Skeletal muscle tissue (tissue), 4 donors: ENCODE results near the gene PRR35. TPM values are rescaled to one million over a fixed set of nuclear protein-coding genes. Genes with fewer than 3 reads are reported as not detected.

Experiments
- H3K27ac ChIP-seq: one replicate; pipeline ENCODE4 v1.7.0; 2013; ENCODE audit warnings: mild to moderate bottlenecking, low read depth, low read length, inconsistent platforms
- H3K27me3 ChIP-seq, 3 donors: one replicate each; pipeline ENCODE4 v1.7.0; 2013; ENCODE audit warnings: low read length in 3 of 3; ENCODE audit not compliant: control insufficient read depth in 3 of 3, insufficient read depth in 3 of 3
- H3K36me3 ChIP-seq, 3 donors: one replicate each; pipeline ENCODE4 v1.7.0; 2013; ENCODE audit warnings: low read length in 3 of 3; ENCODE audit not compliant: control insufficient read depth in 3 of 3, insufficient read depth in 3 of 3
- H3K4me1 ChIP-seq, 3 donors: one replicate each; pipeline ENCODE4 v1.7.0; 2013; ENCODE audit warnings: low read length in 3 of 3, mild to moderate bottlenecking in 3 of 3; ENCODE audit not compliant: control insufficient read depth in 3 of 3, insufficient read depth in 3 of 3
- H3K4me3 ChIP-seq, 3 donors: one replicate each; pipeline ENCODE4 v1.7.0; 2013; ENCODE audit warnings: low read length in 3 of 3
- H3K9ac ChIP-seq, 3 donors: one replicate each; pipeline ENCODE4 v1.7.0; 2013; ENCODE audit warnings: low read length in 3 of 3, mild to moderate bottlenecking in 3 of 3, moderate library complexity in 2 of 3, low read depth in 1 of 3
- H3K9me3 ChIP-seq, 3 donors: one replicate each; pipeline ENCODE4 v1.7.0; 2013; ENCODE audit warnings: low read length in 3 of 3; ENCODE audit not compliant: control insufficient read depth in 3 of 3
- total RNA-seq: library from RNA; depleted of rRNA; stranded (reverse); fragments of >200 nt; gene quantifications from one replicate; pipeline ENCODE4 v1.2.3, GENCODE V29; 2014
- donor health status: Osteomylitis.

PRR35 gene
- total RNA-seq, 1 donor from 2014 or later, result not detected

DNA sequence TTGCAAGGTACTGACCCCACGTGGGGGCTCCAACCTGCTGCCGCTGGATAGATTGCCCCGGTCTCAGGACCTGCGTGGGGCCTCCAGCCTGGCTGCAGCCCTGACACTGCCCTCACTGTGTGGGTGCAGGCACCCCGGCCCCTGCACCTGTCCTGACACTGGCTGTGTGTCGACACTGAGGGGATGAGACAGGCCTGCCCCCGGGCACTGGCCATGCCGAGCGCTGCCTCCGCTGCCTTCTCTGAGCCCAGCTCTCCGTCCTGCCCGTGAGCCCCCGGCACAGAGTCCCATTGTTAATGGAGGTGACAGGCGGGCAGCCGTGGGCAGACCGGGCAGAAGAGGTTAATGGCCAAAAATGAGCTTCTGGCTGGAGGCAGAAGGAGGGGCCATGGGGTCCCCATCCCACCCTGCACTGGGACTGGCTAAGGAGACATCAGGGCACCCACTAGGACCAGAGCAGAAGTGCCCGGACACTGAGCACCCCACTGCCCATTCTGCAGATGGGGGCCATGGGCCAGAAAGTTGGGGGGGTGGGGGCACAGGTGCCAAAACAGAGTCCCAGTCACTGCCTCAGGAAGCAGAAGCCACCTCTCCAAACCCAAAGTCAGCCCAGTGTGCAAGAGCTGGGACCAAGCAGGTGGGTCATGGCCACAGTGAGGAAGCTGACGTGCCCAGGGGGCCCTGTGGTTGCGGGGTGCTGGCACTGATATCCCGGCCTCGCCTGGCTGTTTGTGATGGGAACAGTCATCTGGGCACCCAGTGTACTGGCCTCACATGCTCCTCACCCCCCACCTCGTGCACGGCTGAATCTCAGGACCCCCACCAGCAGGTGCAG lies 2.5 kb upstream of the PRR35 start:
- Histone ChIP-seq H3K36me3 (no peaks in the 10 kb centered on the region), H3K27me3 (peaks cover 38 to 49% (median 41%) of the 10 kb centered on the region in 3 donors), H3K9ac (no peak overlapping the region), H3K27ac (no peak overlapping the region), H3K4me3 (no peak overlapping the region), H3K9me3 (no peaks in the 10 kb centered on the region), H3K4me1 (peaks cover 0 to 6% (median 0%) of the 10 kb centered on the region in 3 donors)

DNA sequence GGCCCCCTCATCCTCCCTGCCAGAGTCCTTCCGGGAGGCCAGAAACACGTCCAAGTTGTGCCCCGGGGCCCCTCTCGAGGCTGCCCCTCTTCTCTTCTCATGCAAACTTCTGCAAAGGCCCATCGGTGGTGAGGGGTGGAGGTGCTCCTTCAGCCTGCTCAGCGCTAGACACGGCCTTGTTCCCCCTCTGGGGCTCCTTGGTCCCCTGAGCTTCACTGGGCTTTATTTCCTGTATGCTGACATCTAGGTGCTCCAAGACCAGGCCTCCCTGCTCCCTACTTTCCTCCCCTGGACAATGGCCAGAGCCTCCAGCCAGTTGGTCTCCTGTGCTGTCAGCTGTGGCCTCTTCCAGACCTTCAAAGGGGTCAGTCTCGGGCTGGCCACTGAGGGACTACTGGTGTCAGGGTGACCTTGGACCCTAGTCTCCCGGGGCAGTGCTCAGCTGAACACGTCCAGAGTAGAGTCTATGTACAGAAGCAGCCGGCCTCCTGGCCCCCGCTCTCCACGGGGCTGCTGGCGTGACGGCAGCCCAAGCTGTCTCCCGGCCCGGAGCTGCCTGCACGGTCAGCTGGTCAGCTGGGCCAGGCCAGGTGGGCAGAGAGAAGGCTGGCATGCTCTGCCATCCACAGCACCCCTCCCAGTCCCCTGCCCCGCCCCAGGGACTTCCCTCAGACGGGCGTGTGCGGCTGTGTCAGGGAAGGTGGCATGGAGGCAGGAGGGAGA lies 1.7 kb upstream of the PRR35 start:
- Histone ChIP-seq H3K9ac (no peak overlapping the region), H3K36me3 (no peaks in the 10 kb centered on the region), H3K4me1 (peaks cover 0 to 6% (median 0%) of the 10 kb centered on the region in 3 donors), H3K27ac (no peak overlapping the region), H3K9me3 (no peaks in the 10 kb centered on the region), H3K4me3 (no peak overlapping the region), H3K27me3 (peaks cover 39 to 50% (median 43%) of the 10 kb centered on the region in 3 donors)

DNA sequence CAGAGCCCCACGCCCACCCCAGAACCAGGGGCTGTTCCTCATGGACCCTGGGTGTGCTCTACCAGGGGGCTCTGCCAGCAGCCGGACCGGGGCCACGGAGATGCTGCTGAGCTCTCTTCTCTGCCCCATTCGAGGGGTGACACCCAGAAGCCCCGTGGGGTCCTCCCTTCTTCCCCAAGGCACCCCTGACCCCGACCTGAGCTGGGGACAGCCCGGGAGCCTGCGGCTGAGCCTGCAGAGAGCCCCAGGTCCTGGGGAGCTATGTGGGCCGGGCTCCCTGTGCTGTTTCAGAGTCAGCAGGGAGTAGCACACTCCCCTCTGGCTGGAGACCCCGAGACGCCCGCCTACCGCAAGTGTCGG lies 1.2 kb upstream of the PRR35 start:
- Histone ChIP-seq H3K9me3 (no peaks in the 10 kb centered on the region), H3K9ac (no peak overlapping the region), H3K27ac (no peak overlapping the region), H3K4me1 (peaks cover 0 to 6% (median 0%) of the 10 kb centered on the region in 3 donors), H3K4me3 (no peak overlapping the region), H3K27me3 (peaks cover 39 to 50% (median 43%) of the 10 kb centered on the region in 3 donors), H3K36me3 (no peaks in the 10 kb centered on the region)

DNA sequence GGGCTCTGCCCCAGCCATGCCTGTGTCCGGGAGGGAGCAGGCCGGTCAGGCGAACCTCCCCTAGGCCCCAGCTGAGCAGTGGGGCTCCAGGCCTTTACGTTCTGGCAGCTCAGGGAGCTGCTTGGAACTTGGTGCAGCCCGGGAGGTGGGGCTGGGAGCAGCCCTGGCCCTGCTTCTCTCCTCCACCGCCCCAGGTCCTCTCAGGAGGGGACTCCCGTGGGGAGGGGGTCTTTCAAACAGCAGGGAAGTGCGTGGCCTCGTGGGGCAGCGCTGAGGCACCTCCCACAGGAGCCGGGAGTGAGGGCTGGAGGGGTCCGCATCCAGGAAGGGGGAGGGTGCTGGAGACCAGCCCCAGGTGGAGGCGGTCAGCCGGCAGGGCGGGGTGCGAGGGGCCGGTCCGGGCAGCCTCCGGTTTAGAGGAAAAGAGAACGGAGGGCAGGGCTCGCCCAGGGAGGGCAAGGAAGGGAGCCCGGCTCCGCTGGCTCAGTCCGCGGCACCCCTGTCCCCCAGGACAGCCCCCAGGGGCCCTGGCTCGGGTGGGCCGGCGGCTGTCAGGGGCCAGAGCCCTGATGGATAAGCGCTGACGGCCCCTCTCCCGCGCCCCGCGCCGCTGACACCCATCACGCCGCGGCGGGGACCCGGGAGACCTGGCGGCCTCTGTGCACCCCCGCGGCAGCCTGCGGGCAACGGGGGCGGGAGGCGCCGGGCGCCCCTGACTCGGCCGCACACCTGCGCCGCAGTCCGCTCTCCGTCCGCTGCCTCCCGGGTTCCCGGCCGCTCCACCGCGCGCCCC lies 587 bp upstream of the PRR35 start:
- H3K27me3 ChIP-seq, result peaks cover 39 to 50% (median 43%) of the 10 kb centered on the region in 3 donors
- H3K9me3 ChIP-seq, result no peaks in the 10 kb centered on the region
- H3K36me3 ChIP-seq, result no peaks in the 10 kb centered on the region
- H3K9ac ChIP-seq, result no peak overlapping the region
- peaks cover 0 to 6% (median 0%) of the 10 kb centered on the region in 3 donors for H3K4me1 ChIP-seq
- H3K27ac ChIP-seq, result no peak overlapping the region
- no peak overlapping the region for H3K4me3 ChIP-seq

DNA sequence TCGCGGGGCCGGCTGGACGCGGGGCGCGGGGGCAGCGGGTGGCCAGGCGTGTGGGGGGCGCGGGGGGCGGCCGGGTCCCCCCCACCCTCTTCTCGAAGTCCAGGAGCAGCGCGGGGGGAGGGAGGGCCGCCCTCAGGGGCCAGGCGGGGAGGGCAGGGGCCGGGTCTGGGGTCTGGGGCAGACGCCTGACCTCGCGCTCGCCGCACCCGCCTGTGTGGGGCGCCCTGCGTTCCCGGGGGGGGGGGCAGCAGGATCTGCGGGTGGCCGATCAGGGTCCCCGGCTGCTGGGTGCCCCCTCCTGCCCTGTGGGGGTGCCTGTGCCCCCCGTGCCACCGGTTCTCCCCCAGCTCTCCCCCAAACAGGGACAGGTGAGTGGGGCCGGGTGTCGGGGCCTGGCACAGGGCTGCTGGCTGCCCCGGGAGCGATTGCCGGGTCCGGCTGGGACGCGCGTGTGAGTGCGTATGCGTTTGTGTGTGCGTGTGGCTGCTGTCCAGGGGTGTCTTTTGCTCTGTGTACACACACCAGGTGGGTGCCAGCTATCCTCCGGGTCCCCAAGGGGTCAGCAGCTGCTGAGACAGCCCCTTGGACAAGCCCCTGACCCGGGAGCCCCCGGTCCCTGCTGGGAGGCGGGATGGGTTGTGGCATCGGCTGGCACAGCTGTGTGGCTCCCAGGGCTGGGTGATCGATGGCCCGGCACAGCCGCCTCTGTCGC lies 663 bp downstream of the PRR35 start:
- H3K36me3 ChIP-seq, result no peaks in the 10 kb centered on the region
- H3K27ac ChIP-seq, result no peak overlapping the region
- H3K27me3 ChIP-seq, result peaks cover 39 to 44% (median 43%) of the 10 kb centered on the region in 3 donors
- no peak overlapping the region for H3K9ac ChIP-seq
- peaks cover 0 to 3% (median 2%) of the 10 kb centered on the region in 3 donors for H3K4me1 ChIP-seq
- no peaks in the 10 kb centered on the region for H3K9me3 ChIP-seq
- H3K4me3 ChIP-seq, result no peak overlapping the region

DNA sequence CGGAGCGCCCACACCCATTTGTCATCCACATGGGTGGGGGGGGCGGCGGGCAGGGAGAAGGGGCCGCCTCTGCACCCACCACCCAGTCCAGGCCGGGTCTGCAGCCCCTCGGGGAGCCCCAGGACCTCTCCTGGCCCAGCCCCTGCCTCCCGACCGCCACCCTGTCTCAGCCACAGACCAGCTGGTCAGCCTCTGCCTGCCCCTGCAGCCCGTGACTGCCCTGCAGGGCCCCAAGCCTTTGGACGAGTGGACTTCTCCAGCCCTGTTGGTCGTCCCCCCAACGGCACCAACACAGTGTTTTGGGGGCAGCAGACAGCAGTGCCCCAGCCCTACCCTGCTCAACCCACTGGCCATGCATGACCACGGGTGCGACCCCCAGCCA lies 1.2 kb downstream of the PRR35 start:
- Histone ChIP-seq H3K9me3 (no peaks in the 10 kb centered on the region), H3K4me3 (no peak overlapping the region), H3K27me3 (peaks cover 39 to 44% (median 43%) of the 10 kb centered on the region in 3 donors), H3K9ac (no peak overlapping the region), H3K27ac (no peak overlapping the region), H3K36me3 (no peaks in the 10 kb centered on the region), H3K4me1 (peaks cover 3 to 7% (median 6%) of the 10 kb centered on the region in 3 donors)

DNA sequence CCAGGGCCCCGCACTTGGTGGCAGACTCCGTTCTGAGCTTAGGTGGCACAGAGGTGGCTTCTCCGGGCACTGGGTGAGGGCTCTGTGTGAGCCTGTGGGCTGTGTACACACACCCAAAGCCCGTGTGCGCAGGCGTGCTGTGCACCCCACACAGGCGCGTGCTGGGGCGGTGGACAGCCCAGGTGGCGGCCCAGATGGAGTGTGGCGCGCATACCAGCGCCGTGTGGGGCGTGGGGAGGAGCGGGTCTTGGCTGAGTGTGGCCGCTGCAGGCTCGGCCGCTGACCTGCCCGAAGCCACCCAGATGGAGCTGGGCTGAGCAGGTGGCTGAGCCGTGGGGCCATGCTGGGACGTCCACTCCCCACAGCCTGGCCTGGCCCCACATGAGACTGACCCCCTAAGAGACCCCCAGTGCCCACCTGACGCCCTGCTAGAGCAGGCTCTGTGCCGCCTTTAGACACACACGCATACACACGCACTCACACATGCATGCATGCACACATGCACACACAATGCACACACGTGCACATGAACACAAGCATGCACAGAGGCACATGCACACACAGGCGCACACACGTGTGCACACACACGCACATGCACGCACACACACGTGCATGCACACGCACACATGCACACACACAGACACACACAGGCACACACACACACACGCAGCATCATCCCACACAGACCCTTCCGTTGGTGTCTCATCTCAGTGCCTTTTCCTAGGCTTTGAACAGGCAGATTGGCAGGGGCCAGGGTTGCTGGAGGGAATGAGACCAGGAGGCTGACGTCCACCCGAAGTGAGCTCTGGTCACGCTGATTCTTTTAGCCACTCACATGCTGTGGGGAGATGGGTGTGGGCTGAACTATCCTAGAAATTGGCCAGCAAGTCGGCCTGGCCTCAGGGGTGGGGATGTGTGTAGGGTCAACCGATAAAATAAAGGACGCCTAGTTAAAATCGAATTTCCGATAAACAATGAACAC lies 2.1 kb downstream of the PRR35 start:
- no peak overlapping the region for H3K4me3 ChIP-seq
- H3K9me3 ChIP-seq, result no peaks in the 10 kb centered on the region
- no peaks in the 10 kb centered on the region for H3K36me3 ChIP-seq
- H3K27ac ChIP-seq, result no peak overlapping the region
- no peak overlapping the region for H3K9ac ChIP-seq
- peaks cover 39 to 43% (median 43%) of the 10 kb centered on the region in 3 donors for H3K27me3 ChIP-seq
- peaks cover 10 to 15% (median 11%) of the 10 kb centered on the region in 3 donors for H3K4me1 ChIP-seq

DNA sequence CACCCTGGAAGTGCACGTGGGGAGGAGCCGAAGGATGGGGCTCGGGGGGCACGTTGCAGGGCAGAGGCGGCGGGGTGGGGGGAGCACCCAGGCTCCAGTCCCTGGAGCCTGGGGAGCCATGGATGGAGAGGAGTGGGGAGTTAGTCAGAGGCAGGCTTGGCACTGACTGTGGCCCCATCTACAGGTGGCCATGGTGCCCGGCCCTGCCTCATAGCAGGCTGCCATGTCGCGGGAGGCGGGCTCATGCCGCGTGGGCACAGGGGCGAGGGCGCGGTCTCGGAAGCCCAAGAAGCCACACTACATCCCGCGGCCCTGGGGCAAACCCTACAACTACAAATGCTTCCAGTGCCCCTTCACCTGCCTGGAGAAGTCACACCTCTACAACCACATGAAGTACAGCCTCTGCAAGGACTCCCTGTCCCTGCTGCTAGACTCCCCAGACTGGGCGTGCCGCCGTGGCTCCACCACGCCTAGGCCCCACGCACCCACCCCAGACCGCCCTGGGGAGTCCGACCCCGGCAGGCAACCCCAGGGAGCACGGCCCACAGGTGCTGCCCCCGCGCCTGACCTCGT lies 3.0 kb downstream of the PRR35 start:
- no peak overlapping the region for H3K9ac ChIP-seq
- H3K27me3 ChIP-seq, result peaks cover 36 to 39% (median 38%) of the 10 kb centered on the region in 3 donors
- H3K4me1 ChIP-seq, result peaks cover 13 to 19% (median 16%) of the 10 kb centered on the region in 3 donors
- H3K27ac ChIP-seq, result no peak overlapping the region
- H3K4me3 ChIP-seq, result no peak overlapping the region
- H3K9me3 ChIP-seq, result no peaks in the 10 kb centered on the region
- no peaks in the 10 kb centered on the region for H3K36me3 ChIP-seq
